ENCODE data around the gene ANKRD13D. TPM values are rescaled to one million over a fixed set of nuclear protein-coding genes. Genes with fewer than 3 reads are reported as not detected.

Gene ANKRD13D
- total and polyA plus RNA-seq, 2 experiments from 2014 or later = 20.3 to 30.8 TPM

DNA sequence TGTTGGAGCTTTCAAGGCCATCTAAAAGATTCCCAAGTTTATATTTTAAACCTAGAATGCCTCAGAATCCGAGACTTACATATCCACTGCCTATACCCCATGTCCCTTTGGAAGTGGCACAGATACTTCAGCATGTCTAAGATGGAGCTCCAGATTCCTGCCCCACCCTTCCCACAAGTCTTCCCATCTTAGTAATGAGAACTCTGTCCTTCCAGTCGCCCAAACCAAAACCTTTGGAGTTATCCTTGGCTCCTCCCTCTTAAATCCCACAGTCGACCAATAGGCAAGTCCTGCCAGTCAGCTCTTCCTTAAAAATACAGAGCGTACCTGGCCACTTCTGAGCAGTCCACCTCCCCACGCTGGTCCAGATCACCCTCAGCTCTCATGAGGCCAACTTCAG is 59.9 kb downstream of the ANKRD13D start (continued):
- TF ChIP-seq, protein P1, sequence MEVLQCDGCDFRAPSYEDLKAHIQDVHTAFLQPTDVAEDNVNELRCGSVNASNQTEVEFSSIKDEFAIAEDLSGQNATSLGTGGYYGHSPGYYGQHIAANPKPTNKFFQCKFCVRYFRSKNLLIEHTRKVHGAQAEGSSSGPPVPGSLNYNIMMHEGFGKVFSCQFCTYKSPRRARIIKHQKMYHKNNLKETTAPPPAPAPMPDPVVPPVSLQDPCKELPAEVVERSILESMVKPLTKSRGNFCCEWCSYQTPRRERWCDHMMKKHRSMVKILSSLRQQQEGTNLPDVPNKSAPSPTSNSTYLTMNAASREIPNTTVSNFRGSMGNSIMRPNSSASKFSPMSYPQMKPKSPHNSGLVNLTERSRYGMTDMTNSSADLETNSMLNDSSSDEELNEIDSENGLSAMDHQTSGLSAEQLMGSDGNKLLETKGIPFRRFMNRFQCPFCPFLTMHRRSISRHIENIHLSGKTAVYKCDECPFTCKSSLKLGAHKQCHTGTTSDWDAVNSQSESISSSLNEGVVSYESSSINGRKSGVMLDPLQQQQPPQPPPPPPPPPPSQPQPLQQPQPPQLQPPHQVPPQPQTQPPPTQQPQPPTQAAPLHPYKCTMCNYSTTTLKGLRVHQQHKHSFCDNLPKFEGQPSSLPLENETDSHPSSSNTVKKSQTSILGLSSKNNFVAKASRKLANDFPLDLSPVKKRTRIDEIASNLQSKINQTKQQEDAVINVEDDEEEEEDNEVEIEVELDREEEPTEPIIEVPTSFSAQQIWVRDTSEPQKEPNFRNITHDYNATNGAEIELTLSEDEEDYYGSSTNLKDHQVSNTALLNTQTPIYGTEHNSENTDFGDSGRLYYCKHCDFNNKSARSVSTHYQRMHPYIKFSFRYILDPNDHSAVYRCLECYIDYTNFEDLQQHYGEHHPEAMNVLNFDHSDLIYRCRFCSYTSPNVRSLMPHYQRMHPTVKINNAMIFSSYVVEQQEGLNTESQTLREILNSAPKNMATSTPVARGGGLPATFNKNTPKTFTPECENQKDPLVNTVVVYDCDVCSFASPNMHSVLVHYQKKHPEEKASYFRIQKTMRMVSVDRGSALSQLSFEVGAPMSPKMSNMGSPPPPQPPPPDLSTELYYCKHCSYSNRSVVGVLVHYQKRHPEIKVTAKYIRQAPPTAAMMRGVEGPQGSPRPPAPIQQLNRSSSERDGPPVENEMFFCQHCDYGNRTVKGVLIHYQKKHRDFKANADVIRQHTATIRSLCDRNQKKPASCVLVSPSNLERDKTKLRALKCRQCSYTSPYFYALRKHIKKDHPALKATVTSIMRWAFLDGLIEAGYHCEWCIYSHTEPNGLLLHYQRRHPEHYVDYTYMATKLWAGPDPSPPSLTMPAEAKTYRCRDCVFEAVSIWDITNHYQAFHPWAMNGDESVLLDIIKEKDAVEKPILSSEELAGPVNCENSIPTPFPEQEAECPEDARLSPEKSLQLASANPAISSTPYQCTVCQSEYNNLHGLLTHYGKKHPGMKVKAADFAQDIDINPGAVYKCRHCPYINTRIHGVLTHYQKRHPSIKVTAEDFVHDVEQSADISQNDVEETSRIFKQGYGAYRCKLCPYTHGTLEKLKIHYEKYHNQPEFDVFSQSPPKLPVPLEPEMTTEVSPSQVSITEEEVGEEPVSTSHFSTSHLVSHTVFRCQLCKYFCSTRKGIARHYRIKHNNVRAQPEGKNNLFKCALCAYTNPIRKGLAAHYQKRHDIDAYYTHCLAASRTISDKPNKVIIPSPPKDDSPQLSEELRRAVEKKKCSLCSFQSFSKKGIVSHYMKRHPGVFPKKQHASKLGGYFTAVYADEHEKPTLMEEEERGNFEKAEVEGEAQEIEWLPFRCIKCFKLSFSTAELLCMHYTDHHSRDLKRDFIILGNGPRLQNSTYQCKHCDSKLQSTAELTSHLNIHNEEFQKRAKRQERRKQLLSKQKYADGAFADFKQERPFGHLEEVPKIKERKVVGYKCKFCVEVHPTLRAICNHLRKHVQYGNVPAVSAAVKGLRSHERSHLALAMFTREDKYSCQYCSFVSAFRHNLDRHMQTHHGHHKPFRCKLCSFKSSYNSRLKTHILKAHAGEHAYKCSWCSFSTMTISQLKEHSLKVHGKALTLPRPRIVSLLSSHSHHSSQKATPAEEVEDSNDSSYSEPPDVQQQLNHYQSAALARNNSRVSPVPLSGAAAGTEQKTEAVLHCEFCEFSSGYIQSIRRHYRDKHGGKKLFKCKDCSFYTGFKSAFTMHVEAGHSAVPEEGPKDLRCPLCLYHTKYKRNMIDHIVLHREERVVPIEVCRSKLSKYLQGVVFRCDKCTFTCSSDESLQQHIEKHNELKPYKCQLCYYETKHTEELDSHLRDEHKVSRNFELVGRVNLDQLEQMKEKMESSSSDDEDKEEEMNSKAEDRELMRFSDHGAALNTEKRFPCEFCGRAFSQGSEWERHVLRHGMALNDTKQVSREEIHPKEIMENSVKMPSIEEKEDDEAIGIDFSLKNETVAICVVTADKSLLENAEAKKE (CRISPR knock-in tag; IDR thresholded peaks at IDR 0.05) = no peak
- no peak for TF ChIP-seq EZH2phosphoT487 (IDR thresholded peaks at IDR 0.05; ENCODE audit: unreplicated experiment)
- no peak for TF ChIP-seq JUNB (IDR thresholded peaks at IDR 0.05; ENCODE audit: unreplicated experiment)
- no peak for TF ChIP-seq CTCF (conservative IDR thresholded peaks at IDR 0.05; ENCODE audit: low read depth in 2 of 2)
- no peak for TF ChIP-seq ZNF114 (CRISPR knock-in tag; IDR thresholded peaks at IDR 0.05)

DNA sequence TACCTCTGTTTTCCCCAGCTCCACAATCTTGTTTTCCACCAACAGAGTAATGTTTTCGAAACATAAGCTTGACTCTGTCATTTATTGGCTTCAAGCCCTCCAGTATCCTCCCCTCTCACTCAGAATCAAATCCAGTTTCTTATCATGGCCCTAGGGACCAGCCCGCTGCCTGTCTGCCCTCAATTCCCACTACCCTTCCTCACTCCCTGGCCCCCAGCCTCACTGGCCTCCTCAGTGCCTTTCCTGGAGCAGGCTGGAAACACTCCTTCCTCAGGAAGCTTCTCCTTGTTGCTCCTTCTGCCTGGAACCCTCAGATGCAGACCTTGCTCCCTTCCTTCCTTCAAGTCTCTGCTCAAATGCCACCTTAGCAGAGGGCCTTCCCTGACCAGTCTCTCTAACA is 60.4 kb downstream of the ANKRD13D start:
- Histone ChIP-seq H3K4me1 (ENCODE audit: insufficient read depth) (peaks cover 7% of the 10 kb centered on the region), H3F3A (replicated peaks; ENCODE audit: low read depth) (0 out of 2 replicates have a peak, but pooled peaks cover 14% of the 10 kb centered on the region), H4K20me1 (replicated peaks; ENCODE audit: insufficient read depth) (no peaks in the 10 kb centered on the region; the same call in 1 of the 2 replicates), H3K4me3 (no peak overlapping the region), H2AFZ (no peak overlapping the region), H3K79me2 (replicated peaks; ENCODE audit: insufficient read depth) (no peaks in the 10 kb centered on the region), H3K9me2 (ENCODE audit: insufficient read depth) (no peaks in the 10 kb centered on the region), H3K27ac (ENCODE audit: low read depth) (no peak overlapping the region), H3K27me3 (ENCODE audit: insufficient read depth) (no peaks in the 10 kb centered on the region), H3K4me2 (no peak overlapping the region), H3K36me3 (ENCODE audit: insufficient read depth) (no peaks in the 10 kb centered on the region)
- Mint-ChIP-seq H3K27ac (no peak overlapping the region), H3K4me1 (peaks cover 23% of the 10 kb centered on the region), H3K4me3 (no peak overlapping the region; the same call in 2 of the 3 replicates), H3K27me3 (ENCODE audit: insufficient read depth, low read depth, poor library complexity) (peaks cover 12% of the 10 kb centered on the region), H3K36me3 (ENCODE audit: low read depth) (no peaks in the 10 kb centered on the region), H3K9me3 (no peaks in the 10 kb centered on the region; the same call in 2 of the 3 replicates)
- DNase-seq (ENCODE audit: low spot score) (no peak), ATAC-seq (no peak)
- TF ChIP-seq NANOG (IDR thresholded peaks at IDR 0.05; ENCODE audit: borderline replicate concordance) = no peak
- no peak for TF ChIP-seq REST (IDR thresholded peaks at IDR 0.05; ENCODE audit: unreplicated experiment)
